KG1 (cell line): ENCODE measurements around the gene BLOC1S1.

Experiments
- DNase-seq: peaks from one replicate; lab custom pipeline; 2025; lab: John Stamatoyannopoulos, UW

The BLOC1S1 gene

GRCh38 chr12:55728186-55728938, 12.5 kb downstream of the BLOC1S1 start:
- no peak for DNase-seq

- DNase-seq, result peak; percentile 55
These were observed 13.3 kb downstream of the BLOC1S1 start, which contains the start of gene CD63 for GRCh38 chr12:55728939-55729818. CD63 (minus strand) TSS chr12:55729009; CDS start chr12:55728341, 668 bp downstream.

DNA sequence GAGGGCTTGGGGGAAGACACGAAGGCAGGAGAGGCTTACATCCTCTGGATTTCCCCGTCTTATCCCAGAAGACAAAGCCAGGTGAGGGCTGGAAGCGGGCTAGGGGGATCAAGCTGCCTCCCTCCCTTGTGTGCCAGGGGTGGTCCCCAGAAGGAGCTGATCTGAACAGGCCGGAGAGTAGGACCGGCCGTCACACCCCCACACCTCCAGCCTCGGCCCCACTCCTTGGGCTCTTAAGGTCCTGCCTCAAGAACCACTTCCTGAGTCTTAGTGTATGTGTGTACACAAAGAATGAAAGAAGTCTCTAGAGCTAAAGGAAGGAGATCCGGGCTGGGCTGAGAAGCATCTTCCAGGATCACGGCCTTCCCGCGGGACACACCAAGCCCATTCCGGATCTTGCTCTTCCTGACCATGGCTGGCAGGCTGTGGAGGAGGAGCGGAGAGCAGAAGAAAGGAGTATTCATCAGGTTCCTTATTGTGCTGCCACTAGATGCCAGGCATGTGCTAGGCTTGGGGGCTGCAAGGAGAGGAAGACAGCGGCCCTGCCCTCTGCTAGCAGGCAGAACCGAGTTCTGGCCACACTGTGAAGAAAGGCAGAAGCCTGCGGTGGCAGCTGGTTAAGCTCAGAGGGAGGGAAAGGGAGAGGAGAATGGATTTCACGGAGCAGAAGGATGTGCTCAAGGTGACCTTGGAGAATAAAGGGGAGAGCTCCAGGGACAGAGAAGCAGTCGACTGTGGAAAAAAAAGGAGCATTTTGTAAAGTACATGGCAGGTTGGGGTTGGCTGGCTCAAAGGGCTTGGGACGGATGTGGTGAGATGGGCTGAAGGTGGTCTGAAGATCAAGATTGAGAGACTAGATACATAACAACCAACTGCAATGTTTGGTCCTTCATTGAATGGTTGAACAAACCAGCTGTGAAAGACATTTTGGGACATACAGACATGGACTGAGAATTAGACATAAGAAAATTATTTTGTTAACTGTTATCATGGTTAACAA, 14.3 kb downstream of the BLOC1S1 start:
- DNase-seq, result no peak

DNA sequence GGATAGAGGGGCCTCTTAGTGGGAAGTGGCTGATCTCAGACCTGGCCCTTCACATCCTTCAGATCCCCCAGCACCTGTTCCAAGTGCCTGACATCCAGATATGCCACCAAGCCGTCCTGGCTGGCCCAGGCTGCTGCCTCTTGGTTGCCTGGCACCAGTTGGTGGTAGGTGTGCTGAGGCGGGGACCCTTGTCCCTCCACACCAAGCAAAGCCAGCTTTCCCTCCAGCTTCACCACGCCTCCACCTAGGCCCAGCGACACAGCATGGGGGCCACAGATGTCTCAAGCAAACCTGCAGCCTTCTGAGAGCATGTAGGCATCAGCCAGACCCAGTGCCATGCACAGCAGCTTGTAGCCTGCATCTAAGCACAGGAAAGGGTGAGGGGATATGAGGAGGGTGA, 16.4 kb downstream of the BLOC1S1 start:
- DNase-seq, result no peak

- no peak for DNase-seq
These were observed 17.2 kb downstream of the BLOC1S1 start for GRCh38 chr12:55733021-55733555.

GRCh38 chr12:55733858-55734257, 18.0 kb downstream of the BLOC1S1 start:
- DNase-seq, result no peak

- no peak for DNase-seq
These were observed 18.7 kb downstream of the BLOC1S1 start for GRCh38 chr12:55734595-55734994.

- DNase-seq, result no peak
These were observed 20.2 kb downstream of the BLOC1S1 start for GRCh38 chr12:55736076-55736475.

DNA sequence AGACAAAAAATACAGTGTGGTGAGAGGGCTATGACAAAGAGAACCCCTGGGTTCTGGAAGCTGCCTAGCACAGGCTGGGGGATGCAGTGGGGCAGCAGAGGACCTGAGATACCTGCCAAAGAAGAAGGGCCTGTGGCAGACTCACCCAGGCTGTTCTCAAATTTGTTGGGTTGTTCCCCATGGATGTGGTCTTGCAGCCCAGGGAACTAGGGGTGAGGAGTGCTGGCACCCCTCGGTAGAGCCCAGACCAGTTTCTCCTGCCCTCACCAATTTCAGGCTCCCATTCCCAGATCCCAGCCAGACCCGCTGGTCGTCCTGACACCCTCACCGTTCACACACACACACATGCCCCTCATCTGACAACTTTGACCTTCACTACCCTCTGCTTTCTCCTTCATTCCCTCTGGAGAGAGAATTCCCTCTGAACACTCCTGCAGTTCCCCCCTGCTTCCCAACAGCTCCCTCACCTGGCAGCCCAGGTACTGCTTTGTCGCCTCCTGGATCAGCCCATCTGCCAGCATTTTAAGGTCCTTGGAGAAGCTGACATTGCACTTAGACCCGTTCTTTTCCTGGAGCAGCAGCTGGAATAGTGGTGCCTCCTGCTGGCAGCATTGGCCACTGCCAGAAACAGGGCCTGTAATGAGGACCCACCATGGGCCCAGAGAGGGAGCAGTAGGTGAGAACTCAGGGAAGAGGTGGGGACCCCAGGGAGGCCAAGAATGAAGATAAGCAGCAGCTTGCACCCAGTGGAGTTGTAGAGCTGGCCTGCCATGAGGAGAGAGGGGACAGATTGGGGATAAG, 21.1 kb downstream of the BLOC1S1 start:
- peak; percentile 29 for DNase-seq

GRCh38 chr12:55737581-55738122, 21.8 kb downstream of the BLOC1S1 start:
- no peak for DNase-seq

GRCh38 chr12:55738123-55739024, 22.5 kb downstream of the BLOC1S1 start:
- DNase-seq, result peak; percentile 60

DNA sequence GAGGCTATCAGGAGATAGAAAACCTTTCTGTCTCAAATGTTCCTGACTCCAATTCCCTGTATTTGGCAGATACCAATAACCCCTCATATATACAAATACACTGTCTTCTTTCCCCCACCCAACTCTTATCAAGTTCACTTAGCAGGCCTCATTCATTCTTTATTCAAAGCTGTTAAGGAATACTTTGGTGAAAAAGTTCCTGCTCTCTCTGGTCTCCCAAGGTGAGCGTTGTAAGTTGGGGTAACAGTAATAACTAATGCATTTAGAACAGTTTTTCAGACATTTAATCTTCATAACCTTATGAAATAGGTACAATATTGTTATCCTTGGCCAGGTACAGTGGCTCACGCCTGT, 23.2 kb downstream of the BLOC1S1 start:
- no peak for DNase-seq

- no peak for DNase-seq
These were observed 26.3 kb downstream of the BLOC1S1 start for GRCh38 chr12:55741931-55742680.

- DNase-seq, result no peak
These were observed 27.0 kb downstream of the BLOC1S1 start, which contains the start of gene GDF11 for GRCh38 chr12:55742719-55743405. GDF11 (plus strand) TSS chr12:55743122; CDS start chr12:55743317, 195 bp downstream.

DNA sequence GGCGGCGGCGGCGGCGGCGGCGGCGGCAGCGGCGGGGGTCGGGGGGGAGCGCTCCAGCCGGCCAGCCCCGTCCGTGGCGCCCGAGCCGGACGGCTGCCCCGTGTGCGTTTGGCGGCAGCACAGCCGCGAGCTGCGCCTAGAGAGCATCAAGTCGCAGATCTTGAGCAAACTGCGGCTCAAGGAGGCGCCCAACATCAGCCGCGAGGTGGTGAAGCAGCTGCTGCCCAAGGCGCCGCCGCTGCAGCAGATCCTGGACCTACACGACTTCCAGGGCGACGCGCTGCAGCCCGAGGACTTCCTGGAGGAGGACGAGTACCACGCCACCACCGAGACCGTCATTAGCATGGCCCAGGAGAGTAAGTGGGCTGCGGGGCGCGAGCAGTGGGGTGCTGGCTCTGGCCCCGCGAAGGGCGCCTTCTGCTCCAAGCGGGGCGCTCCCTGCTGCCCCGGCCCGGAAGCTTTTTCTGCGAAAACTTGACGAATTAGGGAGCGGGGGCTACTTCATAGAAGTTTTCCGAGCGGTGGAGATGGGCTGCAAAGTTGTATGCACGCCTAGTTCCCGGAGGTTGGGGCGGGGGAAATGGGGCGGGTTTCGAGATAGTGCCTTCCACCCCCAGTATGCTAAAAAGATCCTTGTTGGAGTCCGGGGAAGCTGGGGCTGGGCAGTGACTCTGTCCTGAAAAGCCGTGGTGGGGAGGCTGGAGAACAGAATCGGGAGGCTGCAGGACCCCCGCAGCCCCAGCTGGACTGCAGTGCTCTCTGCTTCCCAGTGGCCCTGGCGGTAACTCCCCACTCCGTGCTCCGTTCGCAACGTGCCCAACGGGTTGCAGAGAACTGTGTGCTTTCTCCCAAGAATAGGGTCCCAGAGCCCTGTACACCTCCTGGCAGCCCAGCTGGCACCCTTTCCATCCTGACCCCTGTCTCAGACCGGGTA, 27.8 kb downstream of the BLOC1S1 start:
- DNase-seq, result no peak

GRCh38 chr12:55744340-55745030, 28.6 kb downstream of the BLOC1S1 start:
- DNase-seq, result no peak
